HepG2 (cell line): ENCODE measurements around the gene FAM3A. TPM values are rescaled to one million over a fixed set of nuclear protein-coding genes. Genes with fewer than 3 reads are reported as not detected.

Experiments used
- ATAC-seq: fragments of 200-7000 bp; cut with Tn5 transposase; 3 replicates; pipeline ENCODE4 v1.9.1; 2020; ENCODE audit warnings: mild to moderate bottlenecking, moderate library complexity
- BruUV-seq: library from RNA; stranded (reverse); fragments of 400-500 nt; replicated peaks from 2 replicates; lab custom pipeline; 2021; lab: Mats Ljungman, UMichigan
- CTCF ChIA-PET: fragments of 300-600 bp; formaldehyde crosslinking; extraction: SDS; loops from one replicate; lab custom pipeline; 2021; ENCODE audit warnings: low total read pairs, inconsistent platforms, low intra/inter-chr PET ratio; lab: Yijun Ruan, JAX
- POLR2A ChIA-PET: fragments of 350-600 bp; sonication (Branson Sonifier 250); formaldehyde crosslinking; loops from one replicate; lab custom pipeline; 2020; ENCODE audit warnings: antibody characterized with exemption, inconsistent platforms; lab: Yijun Ruan, JAX
- DNase-seq: peaks from one replicate; pipeline ENCODE4 v3.0.0-alpha.2; 2015; ENCODE audit warnings: low spot score
- FAIRE-seq: peaks from 3 replicates; lab custom pipeline; 2011; peaks lifted over from hg19 to GRCh38; lab: Jason Lieb, UNC
- H2AFZ ChIP-seq: one replicate; pipeline ENCODE4 v1.6.1; 2011; ENCODE audit warnings: low read length, inconsistent platforms
- H3K27ac ChIP-seq: fragments of 300-600 bp; 3 replicates; pipeline ENCODE4 v1.8.0; 2011; ENCODE audit warnings: mixed run types, mild to moderate bottlenecking, mixed read lengths, low read length, inconsistent platforms; ENCODE audit not compliant: insufficient read depth; ENCODE audit errors: extremely low read length
- H3K27me3 ChIP-seq, 2 experiments: fragments of 200-600 bp in 1 of 2; 2 replicates in 1 of 2; 3 replicates in 1 of 2; pipeline versions ENCODE4 v1.6.0 to v1.8.0; 2011; ENCODE audit warnings: low read length in 2 of 2, mild to moderate bottlenecking in 2 of 2, moderate library complexity in 2 of 2, inconsistent platforms in 1 of 2; ENCODE audit not compliant: insufficient read depth in 2 of 2, control insufficient read depth in 1 of 2
- H3K36me3 ChIP-seq, 2 experiments: fragments of 200-600 bp in 1 of 2; replicated peaks in 1 of 2; 2 replicates in 1 of 2; 3 replicates in 1 of 2; pipeline versions ENCODE4 v1.5.1 to v1.8.0; 2011; ENCODE audit warnings: low read length in 2 of 2, inconsistent platforms in 1 of 2; ENCODE audit not compliant: insufficient read depth in 2 of 2, control insufficient read depth in 1 of 2
- H3K4me1 ChIP-seq: 2 replicates; pipeline ENCODE4 v1.5.1; 2012; ENCODE audit warnings: low read length, inconsistent platforms; ENCODE audit not compliant: insufficient read depth
- H3K4me2 ChIP-seq: 2 replicates; pipeline ENCODE4 v1.6.0; 2011; ENCODE audit warnings: low read depth, low read length, inconsistent platforms
- H3K4me3 ChIP-seq, 3 experiments: fragments of 200-600 bp in 1 of 3; sonication (generic), shearing (Covaris generic) in 1 of 3; replicated peaks in 1 of 3; 2 replicates each; pipeline ENCODE4 v1.5.1; 2011 to 2016; ENCODE audit warnings: low read length in 3 of 3, inconsistent platforms in 2 of 3, low read depth in 2 of 3, mild to moderate bottlenecking in 2 of 3, control low read depth in 1 of 3, mixed read lengths in 1 of 3; ENCODE audit not compliant: insufficient read depth in 1 of 3
- H3K79me2 ChIP-seq: one replicate; pipeline ENCODE4 v1.6.1; 2011; ENCODE audit warnings: low read length, inconsistent platforms; ENCODE audit not compliant: insufficient read depth
- H3K9ac ChIP-seq: 2 replicates; pipeline ENCODE4 v1.6.0; 2011; ENCODE audit warnings: mild to moderate bottlenecking, low read depth, low read length, inconsistent platforms; ENCODE audit not compliant: insufficient read depth
- H3K9me3 ChIP-seq: 2 replicates; pipeline ENCODE4 v1.5.1; 2012; ENCODE audit warnings: mild to moderate bottlenecking, low read length
- H4K20me1 ChIP-seq: 2 replicates; pipeline ENCODE4 v1.6.0; 2011; ENCODE audit warnings: inconsistent platforms, mild to moderate bottlenecking, low read length, moderate library complexity; ENCODE audit not compliant: insufficient read depth
- ERF ChIP-seq: IDR thresholded peaks from 2 replicates; pipeline ENCODE4 v1.6.1; 2018; ENCODE audit warnings: missing biosample characterization, missing genetic modification reagents
- MYPOP ChIP-seq: sonication (generic); formaldehyde crosslinking; IDR thresholded peaks from 2 replicates; pipeline ENCODE4 v1.8.1; 2023; ENCODE audit warnings: mild to moderate bottlenecking, moderate library complexity, missing genetic modification reagents
- POLR2G ChIP-seq: fragments of 200-400 bp; formaldehyde crosslinking; IDR thresholded peaks from 2 replicates; pipeline ENCODE4 v1.6.1; 2018; ENCODE audit warnings: mild to moderate bottlenecking, low read depth, low read length, moderate library complexity
- TAF1 ChIP-seq: sonication (generic); formaldehyde crosslinking; IDR thresholded peaks from 2 replicates; pipeline ENCODE4 v1.4.0; 2020; ENCODE audit warnings: missing genetic modification reagents
- ZC3H13 ChIP-seq: sonication (generic); formaldehyde crosslinking; IDR thresholded peaks from 2 replicates; pipeline ENCODE4 v1.8.1; 2023; ENCODE audit warnings: mild to moderate bottlenecking, missing genetic modification reagents, moderate library complexity
- ZNF142 ChIP-seq: sonication (generic); formaldehyde crosslinking; IDR thresholded peaks from 2 replicates; pipeline ENCODE4 v1.4.0; 2020; ENCODE audit warnings: missing genetic modification reagents
- ZNF253 ChIP-seq: sonication (generic); formaldehyde crosslinking; IDR thresholded peaks from 2 replicates; pipeline ENCODE4 v1.8.0; 2022; ENCODE audit warnings: mild to moderate bottlenecking, missing genetic modification reagents, borderline replicate concordance
- ZNF275 ChIP-seq: sonication (generic); formaldehyde crosslinking; IDR thresholded peaks from 2 replicates; pipeline ENCODE4 v1.8.0; 2022; ENCODE audit warnings: missing genetic modification reagents, mild to moderate bottlenecking, inconsistent platforms, borderline replicate concordance
- ZNF629 ChIP-seq: sonication (generic); formaldehyde crosslinking; conservative IDR thresholded peaks from 2 replicates; pipeline ENCODE4 v1.5.0; 2020; ENCODE audit warnings: missing genetic modification reagents
- ZXDC ChIP-seq: sonication (generic); formaldehyde crosslinking; IDR thresholded peaks from 2 replicates; pipeline ENCODE4 v1.5.0; 2020; ENCODE audit warnings: mild to moderate bottlenecking, missing genetic modification reagents
- WGBS: methylation state at CpG from one replicate; pipeline ENCODE4 v1.1.6; 2017; ENCODE audit warnings: low lambda C conversion rate; 5-methylcytosine and 5-hydroxymethylcytosine counted together
- in situ Hi-C: cut with HindIII; loops from 2 replicates; pipeline ENCODE4 v1.10.0; 2017; ENCODE audit warnings: low pct_unique_long_range_greater_than_20kb; ENCODE audit not compliant: extremely low pct_ligation_motif_present
- intact Hi-C: fragments of 100-400 bp; cut with micrococcal nuclease; formaldehyde crosslinking; loops from one replicate; pipeline ENCODE4 v1.10.0; 2022; ENCODE audit not compliant: unreplicated experiment
- polyA plus RNA-seq, 8 experiments: library from polyadenylated mRNA; depleted of rRNA in 3 of 8; stranded (reverse) in 7 of 8; unstranded in 1 of 8; fragments of >200 nt; fragmentation: Illumina TruSeq in 4 of 8; extraction: Trizol in 4 of 8; gene quantifications; 2 replicates each; pipeline versions ENCODE4 v1.2.1 to v1.2.3, GENCODE V29; 2011 to 2016; ENCODE audit warnings: low read depth in 4 of 8, missing spikeins in 1 of 8, mixed read lengths in 1 of 8; ENCODE audit not compliant: insufficient read depth in 1 of 8
- total RNA-seq, 5 experiments: library from RNA; depleted of rRNA; stranded (reverse); fragments of >200 nt; fragmentation: Illumina TruSeq; extraction: Trizol; gene quantifications; 2 replicates each; pipeline ENCODE4 v1.2.3, GENCODE V29; 2016; ENCODE audit warnings: low read depth in 1 of 5

FAM3A gene
- total and polyA plus RNA-seq, 2 of the 13 experiments (the other 11 are each of a cell fraction or from before 2014, with no cell fraction given), result 11.2 to 22.7 TPM

GRCh38 chrX:154546354-154547244, 30.6 kb upstream of the FAM3A start, which contains the start of gene G6PD:
TSS of gene G6PD (minus strand) at chrX:154546846. CDS start at chrX:154546155, 691 bp downstream.
- in situ Hi-C loops (loop anchor here (25.0 kb wide), 1 partner anchor 134 kb away; the partner anchor contains the start of genes DNASE1L1 and TAFAZZIN), intact Hi-C loops (no loop called here)
- WGBS, result no CpG with 5 or more reads among the region's 92 CpGs
- H3K9ac ChIP-seq, result peak within 1 kb of the TSS; percentile 79
- peak; percentile 30 for FAIRE-seq
- H3K4me2 ChIP-seq, result peak within 1 kb of the TSS; percentile 89
- H3K9me3 ChIP-seq, result no peaks in the 10 kb centered on the region
- no peak within 1 kb of the TSS for H2AFZ ChIP-seq
- ChIA-PET POLR2A (interaction anchor here (0.9 kb wide), 1 partner anchor 56 kb away, joined by 3 read pairs; the partner anchor contains the start of gene SLC10A3), CTCF (interaction anchor here (0.5 kb wide), 1 partner anchor 8 kb away, joined by 3 read pairs; no protein-coding TSS in a partner anchor)
- BruUV-seq, result TSS peak; percentile 75
- peak within 1 kb of the TSS; percentile 81 to 86 (median 85) for H3K4me3 ChIP-seq
- peak; percentile 43 for DNase-seq
- peak within 1 kb of the TSS; percentile 82 for H3K27ac ChIP-seq
- peak; percentile 42 for ATAC-seq
- peaks cover 37% of the 10 kb centered on the region for H3K4me1 ChIP-seq
- H4K20me1 ChIP-seq, result peaks cover 26% of the 10 kb centered on the region
- peaks cover 53% of the 10 kb centered on the region for H3K79me2 ChIP-seq
- peaks cover 0 to 9% of the 10 kb centered on the region in 2 experiments; a peak in 1 of 5 replicates for H3K36me3 ChIP-seq
- H3K27me3 ChIP-seq, result no peaks in the 10 kb centered on the region; a peak in 1 of 5 replicates
- TF ChIP-seq TAF1 (CRISPR knock-in tag), result peak; percentile 52
- TF ChIP-seq ZC3H13 (CRISPR knock-in tag), result peak; percentile 99
- TF ChIP-seq ZNF275 (CRISPR knock-in tag), result no peak
- peak; percentile 47; the same call in 1 of the 2 replicates for TF ChIP-seq MYPOP
- peak; percentile 27; the same call in 1 of the 2 replicates for TF ChIP-seq ZNF142
- TF ChIP-seq POLR2G, result peak; percentile 39
- peak; percentile 66 for TF ChIP-seq ERF
- TF ChIP-seq ZXDC (CRISPR knock-in tag), result peak; percentile 27; the same call in 1 of the 2 replicates
- no peak for TF ChIP-seq ZNF629 (CRISPR knock-in tag)
- TF ChIP-seq ZNF253 (CRISPR knock-in tag), result 0 out of 2 replicates have a peak, but pooled peaks have one; percentile 33
